ENCODE measurements around the gene TMEM250.

DNA sequence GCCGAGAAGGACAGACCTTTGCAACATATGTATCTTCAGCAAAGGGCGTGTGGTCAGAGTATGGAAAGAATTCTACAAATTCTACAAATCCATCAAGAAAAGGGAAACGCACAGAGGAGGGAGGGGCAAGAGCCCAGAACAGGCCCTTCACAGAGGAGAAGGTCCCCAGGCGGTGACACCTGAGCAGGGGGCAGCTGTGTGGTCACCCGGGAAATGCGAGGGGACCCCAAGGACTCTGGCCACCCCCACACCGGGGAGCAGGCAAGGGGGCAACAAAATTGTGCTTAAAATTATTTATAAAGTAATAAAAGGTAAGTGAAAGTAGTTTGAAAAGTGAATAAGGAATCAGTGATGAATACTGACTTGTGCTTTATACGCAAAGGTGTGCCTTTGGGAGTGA is 41.2 kb downstream of the TMEM250 start:
- TF ChIP-seq, protein P1, sequence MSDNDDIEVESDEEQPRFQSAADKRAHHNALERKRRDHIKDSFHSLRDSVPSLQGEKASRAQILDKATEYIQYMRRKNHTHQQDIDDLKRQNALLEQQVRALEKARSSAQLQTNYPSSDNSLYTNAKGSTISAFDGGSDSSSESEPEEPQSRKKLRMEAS (IDR thresholded peaks at IDR 0.05) = no peak
- no peak for TF ChIP-seq EGR1 (IDR thresholded peaks at IDR 0.05)
- TF ChIP-seq, protein P2, sequence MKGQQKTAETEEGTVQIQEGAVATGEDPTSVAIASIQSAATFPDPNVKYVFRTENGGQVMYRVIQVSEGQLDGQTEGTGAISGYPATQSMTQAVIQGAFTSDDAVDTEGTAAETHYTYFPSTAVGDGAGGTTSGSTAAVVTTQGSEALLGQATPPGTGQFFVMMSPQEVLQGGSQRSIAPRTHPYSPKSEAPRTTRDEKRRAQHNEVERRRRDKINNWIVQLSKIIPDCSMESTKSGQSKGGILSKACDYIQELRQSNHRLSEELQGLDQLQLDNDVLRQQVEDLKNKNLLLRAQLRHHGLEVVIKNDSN (IDR thresholded peaks at IDR 0.05) = no peak
